ENCODE results near the gene DDR1.

Gene DDR1

GRCh38 chr6:30893666-30894065 is 9.3 kb downstream of the DDR1 start:
- FAIRE-seq (no peak), DNase-seq (ENCODE audit: insufficient read length, low spot score) (no peak)
- no peak for TF ChIP-seq CTCF (IDR thresholded peaks at IDR 0.05; ENCODE audit: insufficient read depth, missing control alignments)

GRCh38 chr6:30894381-30894780 is 10.1 kb downstream of the DDR1 start:
- DNase-seq (ENCODE audit: insufficient read length, low spot score), result no peak
- no peak for TF ChIP-seq CTCF (IDR thresholded peaks at IDR 0.05; ENCODE audit: insufficient read depth, missing control alignments)
- no peak for FAIRE-seq

- FAIRE-seq (no peak), DNase-seq (ENCODE audit: insufficient read length, low spot score) (no peak)
- no peak for TF ChIP-seq CTCF (IDR thresholded peaks at IDR 0.05; ENCODE audit: insufficient read depth, missing control alignments)
Observed at GRCh38 chr6:30894935-30895334, 10.6 kb downstream of the DDR1 start.

- DNase-seq (ENCODE audit: insufficient read length, low spot score) (no peak), FAIRE-seq (no peak)
- TF ChIP-seq CTCF (IDR thresholded peaks at IDR 0.05; ENCODE audit: insufficient read depth, missing control alignments), result no peak
Observed at GRCh38 chr6:30895343-30895742, 11.0 kb downstream of the DDR1 start.

- no peak for TF ChIP-seq CTCF (IDR thresholded peaks at IDR 0.05; ENCODE audit: insufficient read depth, missing control alignments)
- FAIRE-seq, result no peak
- no peak for DNase-seq (ENCODE audit: insufficient read length, low spot score)
Observed at GRCh38 chr6:30896541-30896940, 12.2 kb downstream of the DDR1 start.

- FAIRE-seq (no peak), DNase-seq (ENCODE audit: insufficient read length, low spot score) (no peak)
- TF ChIP-seq CTCF (IDR thresholded peaks at IDR 0.05; ENCODE audit: insufficient read depth, missing control alignments), result no peak
Observed at GRCh38 chr6:30897882-30898281, 13.6 kb downstream of the DDR1 start.

- FAIRE-seq, result no peak
- TF ChIP-seq CTCF (IDR thresholded peaks at IDR 0.05; ENCODE audit: insufficient read depth, missing control alignments), result no peak
Observed at GRCh38 chr6:30898750-30899360, 14.5 kb downstream of the DDR1 start.

More at GRCh38 chr6:30898750-30899360, 14.5 kb downstream of the DDR1 start:
- no peak for DNase-seq (ENCODE audit: insufficient read length, low spot score)

Measured in D721Med (cell line).